HFFc6 (cell line): ENCODE data around the gene SAT1. TPM values are rescaled to one million over a fixed set of nuclear protein-coding genes. Genes with fewer than 3 reads are reported as not detected.
"Not testable (repeated sequence)": the region's sequence is repeated elsewhere in the genome, so short reads cannot be mapped to it uniquely, and the experiment has no call there.

Experiments
- DNase-seq: peaks from one replicate; pipeline ENCODE4 v3.0.0-alpha.2; 2018
- H3K27ac Mint-ChIP-seq: 2 replicates; pipeline ENCODE4 v1.8.0; 2020; ENCODE audit warnings: mild to moderate bottlenecking, mixed read lengths
- H3K27me3 Mint-ChIP-seq: 2 replicates; pipeline ENCODE4 v1.8.0; 2021; ENCODE audit warnings: mild to moderate bottlenecking, moderate library complexity, mixed read lengths; ENCODE audit not compliant: insufficient read depth
- H3K36me3 Mint-ChIP-seq: 2 replicates; pipeline ENCODE4 v1.8.0; 2021; ENCODE audit warnings: low read depth, mixed read lengths
- H3K4me1 Mint-ChIP-seq: 2 replicates; pipeline ENCODE4 v1.8.0; 2020; ENCODE audit warnings: low read depth, mixed read lengths
- H3K4me3 Mint-ChIP-seq: 2 replicates; pipeline ENCODE4 v1.8.0; 2020; ENCODE audit warnings: mild to moderate bottlenecking, moderate library complexity, mixed read lengths
- H3K9me3 Mint-ChIP-seq: 2 replicates; pipeline ENCODE4 v1.8.0; 2020; ENCODE audit warnings: mild to moderate bottlenecking, mixed read lengths
- total RNA-seq, 6 experiments: library from RNA; stranded (reverse); fragmentation: NEBNext Ultra II Directional; extraction: Animal tissue kit (Norgen Biotek cat#: 25700); gene quantifications; 2 replicates in 1 of 6; 3 replicates in 5 of 6; pipeline ENCODE4 v1.2.3, GENCODE V29; 2021
- TF ChIP-seq, protein P1 (sequence below): fragments of 200-600 bp; sonication (generic); IDR thresholded peaks from 2 replicates; pipeline ENCODE4 v1.5.0; 2021; ENCODE audit warnings: antibody characterized with exemption, mild to moderate bottlenecking

Gene SAT1
- total RNA-seq, 6 experiments from 2014 or later = 65.4 to 79.0 (median 75.3) TPM

DNA sequence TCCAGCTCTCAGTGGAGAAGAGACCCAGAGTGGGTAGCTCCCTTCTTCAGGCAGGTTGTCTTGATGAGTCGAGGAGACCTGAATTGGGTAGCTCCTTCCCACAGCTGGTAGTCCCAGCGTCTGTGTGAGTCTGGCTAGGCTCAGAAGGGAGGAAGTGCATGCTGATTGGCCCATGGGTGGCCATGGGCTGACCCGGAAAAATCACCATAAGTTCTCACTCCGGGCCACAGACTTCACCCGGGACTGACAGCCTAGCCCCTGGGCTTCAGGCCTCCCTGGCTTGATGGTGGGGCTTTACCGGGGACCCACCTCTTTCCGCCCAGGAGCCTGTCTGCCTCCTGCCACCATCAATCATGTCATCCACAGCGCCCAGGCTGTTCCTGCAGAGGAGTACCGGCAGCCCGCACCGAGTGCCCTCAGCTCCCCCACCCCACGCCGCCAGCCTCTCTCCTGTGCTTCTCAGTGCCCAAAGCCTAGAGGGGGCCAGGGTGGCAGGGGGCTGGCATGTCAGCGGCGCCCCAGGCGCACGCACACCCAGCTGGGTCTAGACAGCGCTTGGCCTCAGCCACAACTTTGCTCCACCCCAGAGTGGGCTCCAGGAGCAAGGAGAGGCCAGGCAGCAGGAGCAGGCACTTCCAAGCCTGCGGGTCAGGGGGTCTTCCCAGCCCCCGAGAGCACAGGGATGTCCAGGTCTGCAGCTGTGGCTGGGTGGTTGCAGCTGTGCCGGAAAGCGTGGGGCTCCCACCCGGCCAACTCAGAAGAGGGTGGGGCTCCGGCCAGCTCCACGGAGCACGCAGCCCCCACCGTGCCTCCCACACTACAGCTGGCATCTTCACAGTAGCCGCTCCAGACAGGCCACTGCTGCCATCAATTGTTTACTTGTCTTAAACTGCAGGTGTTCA is 16.1 kb upstream of the SAT1 start:
- DNase-seq = no peak
- Mint-ChIP-seq H3K27ac (no peak overlapping the region), H3K27me3 (no peaks in the 10 kb centered on the region; the same call in 1 of the 2 replicates), H3K36me3 (no peaks in the 10 kb centered on the region), H3K9me3 (no peaks in the 10 kb centered on the region), H3K4me3 (peak overlapping the region; percentile 37; the same call in 1 of the 2 replicates), H3K4me1 (peaks cover 12% of the 10 kb centered on the region)
- TF ChIP-seq, protein P1, sequence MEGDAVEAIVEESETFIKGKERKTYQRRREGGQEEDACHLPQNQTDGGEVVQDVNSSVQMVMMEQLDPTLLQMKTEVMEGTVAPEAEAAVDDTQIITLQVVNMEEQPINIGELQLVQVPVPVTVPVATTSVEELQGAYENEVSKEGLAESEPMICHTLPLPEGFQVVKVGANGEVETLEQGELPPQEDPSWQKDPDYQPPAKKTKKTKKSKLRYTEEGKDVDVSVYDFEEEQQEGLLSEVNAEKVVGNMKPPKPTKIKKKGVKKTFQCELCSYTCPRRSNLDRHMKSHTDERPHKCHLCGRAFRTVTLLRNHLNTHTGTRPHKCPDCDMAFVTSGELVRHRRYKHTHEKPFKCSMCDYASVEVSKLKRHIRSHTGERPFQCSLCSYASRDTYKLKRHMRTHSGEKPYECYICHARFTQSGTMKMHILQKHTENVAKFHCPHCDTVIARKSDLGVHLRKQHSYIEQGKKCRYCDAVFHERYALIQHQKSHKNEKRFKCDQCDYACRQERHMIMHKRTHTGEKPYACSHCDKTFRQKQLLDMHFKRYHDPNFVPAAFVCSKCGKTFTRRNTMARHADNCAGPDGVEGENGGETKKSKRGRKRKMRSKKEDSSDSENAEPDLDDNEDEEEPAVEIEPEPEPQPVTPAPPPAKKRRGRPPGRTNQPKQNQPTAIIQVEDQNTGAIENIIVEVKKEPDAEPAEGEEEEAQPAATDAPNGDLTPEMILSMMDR = no peak

GRCh38 chrX:23770142-23770541 is 12.8 kb upstream of the SAT1 start:
- no peak for DNase-seq

GRCh38 chrX:23771086-23771485 is 11.9 kb upstream of the SAT1 start:
- DNase-seq, H3K9me3 Mint-ChIP-seq, H3K27ac Mint-ChIP-seq, H3K4me3 Mint-ChIP-seq, H3K36me3 Mint-ChIP-seq, H3K4me1 Mint-ChIP-seq, H3K27me3 Mint-ChIP-seq: not testable (repeated sequence)

More at GRCh38 chrX:23770142-23770541, 12.8 kb upstream of the SAT1 start:
- Mint-ChIP-seq H3K27me3 (no peaks in the 10 kb centered on the region; the same call in 1 of the 2 replicates), H3K4me3 (no peak overlapping the region), H3K27ac (no peak overlapping the region), H3K36me3 (no peaks in the 10 kb centered on the region), H3K4me1 (peaks cover 7% of the 10 kb centered on the region), H3K9me3 (no peaks in the 10 kb centered on the region)
- TF ChIP-seq, protein P1 = no peak

DNA sequence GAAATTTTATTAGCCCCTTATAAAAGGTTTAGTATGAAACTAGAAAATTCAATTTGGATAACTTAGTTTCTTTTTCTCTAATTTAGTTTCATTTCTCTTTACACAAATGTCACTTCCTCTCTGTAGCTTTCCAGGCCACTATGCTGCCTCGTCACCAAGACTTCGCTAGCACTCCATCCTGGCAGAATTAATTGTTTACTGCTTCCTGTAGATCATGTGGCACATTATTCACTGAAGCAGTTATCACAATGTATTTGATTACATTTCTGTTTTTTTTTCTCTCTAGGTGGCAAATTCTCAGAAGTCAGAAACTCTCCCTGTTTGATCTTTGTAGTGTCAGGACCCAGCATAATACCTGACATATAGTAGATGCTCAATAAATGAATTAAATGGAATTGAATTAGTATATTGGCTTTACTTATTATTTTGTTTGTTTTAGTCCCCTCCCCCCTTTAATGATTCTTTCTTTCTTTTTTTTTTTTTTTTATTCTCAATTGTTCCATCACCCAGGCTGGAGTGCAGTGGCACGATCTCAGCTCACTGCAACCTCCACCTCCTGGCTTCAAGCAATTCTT is 9.3 kb upstream of the SAT1 start:
- Mint-ChIP-seq H3K27ac (no peak overlapping the region), H3K4me3 (no peak overlapping the region), H3K9me3 (no peaks in the 10 kb centered on the region)

GRCh38 chrX:23776363-23776762 is 6.6 kb upstream of the SAT1 start:
- TF ChIP-seq, protein P1 = no peak
- Mint-ChIP-seq H3K36me3 (no peaks in the 10 kb centered on the region), H3K27ac (no peak overlapping the region), H3K9me3 (no peaks in the 10 kb centered on the region), H3K4me3 (no peak overlapping the region), H3K27me3 (peaks cover 2% of the 10 kb centered on the region; the same call in 1 of the 2 replicates), H3K4me1 (peaks cover 7% of the 10 kb centered on the region)
- DNase-seq = no peak

More for the DNA sequence above, 9.3 kb upstream of the SAT1 start:
- DNase-seq = no peak
- Mint-ChIP-seq H3K4me1 (no peaks in the 10 kb centered on the region), H3K27me3 (peaks cover 2% of the 10 kb centered on the region; the same call in 1 of the 2 replicates), H3K36me3 (no peaks in the 10 kb centered on the region)
- TF ChIP-seq, protein P1 = no peak

- H3K4me3 Mint-ChIP-seq = no peak overlapping the region
- peaks cover 10% of the 10 kb centered on the region; the same call in 1 of the 2 replicates for H3K27me3 Mint-ChIP-seq
- peak overlapping the region; percentile 78 for H3K27ac Mint-ChIP-seq
- peaks cover 6% of the 10 kb centered on the region for H3K36me3 Mint-ChIP-seq
- H3K9me3 Mint-ChIP-seq = peaks cover 5% of the 10 kb centered on the region; the same call in 1 of the 2 replicates
- peaks cover 21% of the 10 kb centered on the region for H3K4me1 Mint-ChIP-seq
- peak; percentile 94 for DNase-seq
- TF ChIP-seq, protein P1 = peak; percentile 61
These were observed 3.9 kb upstream of the SAT1 start for GRCh38 chrX:23779025-23779424.
